Activated CD4-positive, alpha-beta T cell treated with anti-CD3 and anti-CD28 coated beads for 36 hours (primary cell): ENCODE measurements around the gene SLC22A12. TPM values are rescaled to one million over a fixed set of nuclear protein-coding genes. Genes with fewer than 3 reads are reported as not detected.
"Not testable (repeated sequence)": the region's sequence is repeated elsewhere in the genome, so short reads cannot be mapped to it uniquely, and the experiment has no call there.

Experiments
- ATAC-seq: fragments of 200-7000 bp; cut with Tn5 transposase; one replicate; pipeline ENCODE4 v1.10.0; 2021; ENCODE audit warnings: mild to moderate bottlenecking, moderate library complexity
- CTCF ChIA-PET: fragments of 350-600 bp; sonication (Branson Sonifier 250); formaldehyde crosslinking; loops from one replicate; lab custom pipeline; 2021; ENCODE audit warnings: antibody characterized with exemption; lab: Charles Lee
- POLR2A ChIA-PET: fragments of 350-600 bp; sonication (Branson Sonifier 250); formaldehyde crosslinking; loops from one replicate; lab custom pipeline; 2021; ENCODE audit warnings: antibody characterized with exemption, inconsistent platforms; lab: Charles Lee
- DNase-seq: peaks from one replicate; pipeline ENCODE4 v3.0.0-alpha.2; 2020
- H3K27ac Mint-ChIP-seq: one replicate; pipeline ENCODE4 v1.8.0; 2021; ENCODE audit warnings: mixed read lengths
- H3K27me3 Mint-ChIP-seq: one replicate; pipeline ENCODE4 v1.8.0; 2021; ENCODE audit warnings: mixed read lengths
- H3K36me3 Mint-ChIP-seq: one replicate; pipeline ENCODE4 v1.8.0; 2021; ENCODE audit warnings: low read depth, mixed read lengths
- H3K4me1 Mint-ChIP-seq: one replicate; pipeline ENCODE4 v1.8.0; 2021; ENCODE audit warnings: mixed read lengths
- H3K4me3 Mint-ChIP-seq: one replicate; pipeline ENCODE4 v1.8.0; 2021; ENCODE audit warnings: mild to moderate bottlenecking, moderate library complexity, mixed read lengths
- H3K9me3 Mint-ChIP-seq: one replicate; pipeline ENCODE4 v1.8.0; 2021; ENCODE audit warnings: low read depth, mixed read lengths
- intact Hi-C, 2 experiments: fragments of 100-400 bp; cut with DNase I in 1 of 2; cut with micrococcal nuclease in 1 of 2; formaldehyde crosslinking; loops; one replicate each; pipeline versions ENCODE4 v1.14.2 to v1.15.1; 2022 to 2024; cut with DNase I, micrococcal nuclease
- total RNA-seq, 2 experiments: library from RNA; stranded (reverse); gene quantifications; one replicate each; pipeline ENCODE4 v1.2.3, GENCODE V29; 2021

Gene SLC22A12
- total RNA-seq, 2 experiments from 2014 or later, result not detected

DNA sequence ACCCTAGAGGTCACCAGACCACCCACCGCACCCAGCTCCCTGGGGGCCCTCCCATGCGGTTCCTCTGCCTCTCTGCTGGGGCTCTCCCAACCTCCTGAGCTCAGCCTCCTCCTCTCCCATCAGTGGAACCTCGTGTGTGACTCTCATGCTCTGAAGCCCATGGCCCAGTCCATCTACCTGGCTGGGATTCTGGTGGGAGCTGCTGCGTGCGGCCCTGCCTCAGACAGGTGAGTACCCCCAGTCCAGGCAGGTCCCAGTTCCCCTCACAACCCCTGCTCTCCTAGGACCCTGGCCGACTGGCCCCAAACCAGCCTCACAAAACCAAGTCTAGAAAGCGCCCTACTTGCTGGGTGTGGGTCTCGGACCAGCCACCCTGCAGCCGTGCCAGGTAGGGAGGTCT lies 1.6 kb downstream of the SLC22A12 start:
- ChIA-PET CTCF (no interaction called here), POLR2A (no interaction called here)
- H3K4me1 Mint-ChIP-seq, result no peaks in the 10 kb centered on the region
- no peak overlapping the region for H3K27ac Mint-ChIP-seq
- DNase-seq (no peak), ATAC-seq (no peak)
- H3K4me3 Mint-ChIP-seq, result no peak overlapping the region
- H3K9me3 Mint-ChIP-seq, result peaks cover 10% of the 10 kb centered on the region
- H3K36me3 Mint-ChIP-seq, result no peaks in the 10 kb centered on the region
- intact Hi-C loops, result no loop called here
- H3K27me3 Mint-ChIP-seq, result peaks cover 9% of the 10 kb centered on the region

DNA sequence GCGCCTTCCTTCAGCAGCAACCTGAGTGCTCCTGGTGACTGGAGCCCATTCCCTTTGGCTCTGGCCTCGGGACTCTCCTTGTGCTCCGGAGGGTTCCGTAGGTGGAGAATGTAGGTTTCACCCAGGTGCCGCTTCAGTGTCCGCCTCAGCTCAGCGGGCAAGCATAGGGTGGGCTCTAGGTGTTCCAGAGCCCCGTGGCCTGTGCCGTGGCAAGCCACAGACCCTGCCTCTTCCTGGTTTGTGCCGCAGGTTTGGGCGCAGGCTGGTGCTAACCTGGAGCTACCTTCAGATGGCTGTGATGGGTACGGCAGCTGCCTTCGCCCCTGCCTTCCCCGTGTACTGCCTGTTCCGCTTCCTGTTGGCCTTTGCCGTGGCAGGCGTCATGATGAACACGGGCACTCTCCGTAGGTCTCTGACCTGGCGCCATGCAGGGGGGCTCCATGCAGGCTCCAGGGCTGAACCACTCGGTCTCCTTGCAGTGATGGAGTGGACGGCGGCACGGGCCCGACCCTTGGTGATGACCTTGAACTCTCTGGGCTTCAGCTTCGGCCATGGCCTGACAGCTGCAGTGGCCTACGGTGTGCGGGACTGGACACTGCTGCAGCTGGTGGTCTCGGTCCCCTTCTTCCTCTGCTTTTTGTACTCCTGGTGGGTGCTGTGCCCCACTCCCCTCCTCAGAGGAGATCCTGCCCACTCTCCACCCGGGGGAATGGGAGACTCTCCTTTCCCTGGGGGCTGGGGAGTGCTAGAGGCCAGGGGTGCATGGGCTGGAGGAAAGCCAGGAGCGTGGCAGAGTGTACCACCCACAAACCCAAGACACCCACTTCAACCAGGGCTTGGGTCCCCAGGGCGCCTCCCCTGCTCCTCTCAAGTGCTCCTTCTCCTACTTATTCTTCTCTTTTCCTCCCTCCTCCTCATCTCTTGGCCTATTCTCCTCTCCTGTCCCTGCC lies 2.4 kb downstream of the SLC22A12 start:
- DNase-seq (no peak), ATAC-seq (no peak)
- no peaks in the 10 kb centered on the region for H3K4me1 Mint-ChIP-seq
- no peak overlapping the region for H3K27ac Mint-ChIP-seq
- CTCF ChIA-PET, result no interaction called here
- H3K27me3 Mint-ChIP-seq, result peaks cover 2% of the 10 kb centered on the region
- H3K9me3 Mint-ChIP-seq, result peaks cover 3% of the 10 kb centered on the region
- no peak overlapping the region for H3K4me3 Mint-ChIP-seq
- H3K36me3 Mint-ChIP-seq, result no peaks in the 10 kb centered on the region
- POLR2A ChIA-PET, result no interaction called here
- intact Hi-C loops, result no loop called here

DNA sequence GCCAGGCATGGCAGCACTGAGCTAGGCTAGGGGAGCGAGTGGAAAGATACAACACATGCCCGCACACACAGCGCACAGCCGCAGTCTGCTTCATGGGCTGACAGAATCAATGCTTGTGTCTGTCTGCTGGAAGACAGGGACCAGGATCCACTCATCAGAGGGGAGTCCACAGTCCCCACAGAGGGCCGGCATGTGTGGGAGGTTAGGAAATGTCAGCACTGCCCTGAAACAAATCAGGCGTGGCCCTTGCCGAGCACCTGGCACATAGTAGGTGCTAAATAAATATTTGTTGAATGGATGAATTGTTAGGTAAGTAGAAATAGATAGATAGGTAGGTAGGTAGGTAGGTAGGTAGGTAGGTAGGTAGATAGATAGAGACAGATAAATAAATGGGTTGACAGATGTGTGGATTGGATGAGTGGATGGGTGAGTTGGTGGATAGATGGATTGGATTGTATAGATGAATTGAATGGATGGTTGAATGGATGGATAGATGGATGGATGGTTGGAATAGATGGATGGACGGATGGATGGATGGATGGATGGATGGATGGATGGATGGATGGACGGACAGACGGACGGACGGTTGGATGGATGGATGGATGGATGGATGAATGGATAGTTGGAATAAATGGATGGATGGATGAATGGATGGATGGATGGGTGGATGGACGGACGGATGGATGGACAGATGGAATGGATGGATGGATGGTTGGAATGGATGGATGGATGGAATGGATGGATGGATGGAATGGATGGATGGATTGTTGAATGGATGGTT lies 3.3 kb downstream of the SLC22A12 start:
- POLR2A ChIA-PET, result no interaction called here
- no peak overlapping the region for H3K27ac Mint-ChIP-seq
- H3K9me3 Mint-ChIP-seq, result no peaks in the 10 kb centered on the region
- intact Hi-C loops, result no loop called here
- ATAC-seq (no peak), DNase-seq (no peak)
- H3K27me3 Mint-ChIP-seq, result peaks cover 2% of the 10 kb centered on the region
- no peak overlapping the region for H3K4me3 Mint-ChIP-seq
- CTCF ChIA-PET, result no interaction called here
- no peaks in the 10 kb centered on the region for H3K4me1 Mint-ChIP-seq
- no peaks in the 10 kb centered on the region for H3K36me3 Mint-ChIP-seq

DNA sequence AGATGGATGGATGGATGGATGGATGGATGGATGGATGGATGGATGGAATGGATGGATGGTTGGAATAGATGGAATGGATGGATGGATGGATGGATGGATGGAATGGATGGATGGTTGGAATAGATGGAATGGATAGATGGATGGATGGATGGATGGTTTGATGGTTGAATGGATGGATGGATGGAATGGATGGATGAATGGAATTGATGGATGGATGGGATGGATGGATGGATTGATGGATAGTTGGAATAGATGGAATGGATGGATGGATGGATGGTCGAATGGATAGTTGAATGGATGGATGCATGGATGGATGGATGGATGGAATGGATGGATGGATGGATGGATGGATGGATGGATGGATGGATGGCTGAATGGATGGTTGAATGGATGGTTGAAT lies 4.9 kb downstream of the SLC22A12 start:
- H3K27ac Mint-ChIP-seq, intact Hi-C loops, DNase-seq, H3K9me3 Mint-ChIP-seq, H3K27me3 Mint-ChIP-seq, CTCF ChIA-PET, H3K4me3 Mint-ChIP-seq, H3K4me1 Mint-ChIP-seq, ATAC-seq, H3K36me3 Mint-ChIP-seq, POLR2A ChIA-PET: not testable (repeated sequence)

DNA sequence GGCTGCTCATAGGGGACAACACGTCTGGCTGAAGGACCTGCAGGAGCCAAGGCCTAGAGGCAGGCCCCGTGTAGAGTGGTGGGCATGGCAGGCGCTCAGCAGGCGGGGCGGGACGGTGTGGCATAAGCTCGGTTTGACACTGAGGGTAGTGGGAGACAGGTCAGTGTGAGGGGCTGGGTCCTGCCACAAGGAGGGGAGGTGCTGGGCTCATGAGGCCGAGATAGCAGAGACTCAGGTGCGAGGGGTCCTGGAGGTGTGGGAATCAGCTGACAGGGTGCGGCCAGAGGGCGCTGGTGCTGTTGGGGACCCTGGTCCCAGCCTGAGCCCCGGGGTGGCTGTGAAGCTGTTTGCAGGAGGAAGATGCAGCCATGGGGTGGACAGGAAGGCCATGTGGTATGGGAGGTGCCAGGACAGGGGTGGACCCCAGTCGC lies 6.7 kb downstream of the SLC22A12 start:
- DNase-seq (no peak), ATAC-seq (no peak)
- Mint-ChIP-seq H3K27me3 (no peaks in the 10 kb centered on the region), H3K36me3 (no peaks in the 10 kb centered on the region), H3K4me3 (no peak overlapping the region), H3K4me1 (no peaks in the 10 kb centered on the region), H3K27ac (no peak overlapping the region), H3K9me3 (no peaks in the 10 kb centered on the region)
- CTCF ChIA-PET, result no interaction called here
- POLR2A ChIA-PET, result no interaction called here
- intact Hi-C loops, result no loop called here

DNA sequence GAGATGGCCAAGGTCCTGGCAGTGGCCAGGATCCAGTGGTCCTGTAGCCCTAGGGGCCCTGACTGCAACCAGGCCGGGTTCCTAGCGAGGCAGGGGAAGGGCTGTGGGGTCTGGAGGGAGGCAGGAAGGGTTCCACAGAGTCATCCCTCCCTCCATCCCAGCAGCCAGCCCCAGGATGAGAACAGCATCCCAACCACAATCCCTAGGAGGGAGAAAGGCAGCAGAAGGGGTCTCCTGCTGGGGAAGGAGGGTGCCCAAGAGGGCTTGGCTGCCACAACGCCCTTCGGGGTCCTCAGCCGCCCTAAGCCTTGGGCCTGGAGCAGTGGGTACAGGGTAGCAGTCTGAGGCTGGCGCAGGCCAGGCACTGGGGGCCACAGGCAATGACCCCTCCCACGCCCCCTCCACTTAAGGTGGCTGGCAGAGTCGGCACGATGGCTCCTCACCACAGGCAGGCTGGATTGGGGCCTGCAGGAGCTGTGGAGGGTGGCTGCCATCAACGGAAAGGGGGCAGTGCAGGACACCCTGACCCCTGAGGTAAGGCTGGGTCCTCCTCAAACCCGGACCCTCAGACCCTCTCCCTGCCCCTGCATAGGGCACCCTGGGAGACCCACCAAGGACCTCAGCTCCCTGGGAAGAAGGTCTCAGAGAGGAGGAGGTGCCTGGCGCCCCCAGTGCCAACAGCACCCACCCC lies 7.2 kb downstream of the SLC22A12 start:
- ATAC-seq (no peak), DNase-seq (no peak)
- H3K27me3 Mint-ChIP-seq, result no peaks in the 10 kb centered on the region
- no peaks in the 10 kb centered on the region for H3K9me3 Mint-ChIP-seq
- H3K4me1 Mint-ChIP-seq, result no peaks in the 10 kb centered on the region
- CTCF ChIA-PET, result interaction anchor here (0.6 kb wide), 1 partner anchor 59 kb away, joined by 4 read pairs; no protein-coding TSS in a partner anchor
- intact Hi-C loops, result no loop called here
- H3K4me3 Mint-ChIP-seq, result no peak overlapping the region
- POLR2A ChIA-PET, result no interaction called here
- H3K27ac Mint-ChIP-seq, result no peak overlapping the region
- H3K36me3 Mint-ChIP-seq, result no peaks in the 10 kb centered on the region

DNA sequence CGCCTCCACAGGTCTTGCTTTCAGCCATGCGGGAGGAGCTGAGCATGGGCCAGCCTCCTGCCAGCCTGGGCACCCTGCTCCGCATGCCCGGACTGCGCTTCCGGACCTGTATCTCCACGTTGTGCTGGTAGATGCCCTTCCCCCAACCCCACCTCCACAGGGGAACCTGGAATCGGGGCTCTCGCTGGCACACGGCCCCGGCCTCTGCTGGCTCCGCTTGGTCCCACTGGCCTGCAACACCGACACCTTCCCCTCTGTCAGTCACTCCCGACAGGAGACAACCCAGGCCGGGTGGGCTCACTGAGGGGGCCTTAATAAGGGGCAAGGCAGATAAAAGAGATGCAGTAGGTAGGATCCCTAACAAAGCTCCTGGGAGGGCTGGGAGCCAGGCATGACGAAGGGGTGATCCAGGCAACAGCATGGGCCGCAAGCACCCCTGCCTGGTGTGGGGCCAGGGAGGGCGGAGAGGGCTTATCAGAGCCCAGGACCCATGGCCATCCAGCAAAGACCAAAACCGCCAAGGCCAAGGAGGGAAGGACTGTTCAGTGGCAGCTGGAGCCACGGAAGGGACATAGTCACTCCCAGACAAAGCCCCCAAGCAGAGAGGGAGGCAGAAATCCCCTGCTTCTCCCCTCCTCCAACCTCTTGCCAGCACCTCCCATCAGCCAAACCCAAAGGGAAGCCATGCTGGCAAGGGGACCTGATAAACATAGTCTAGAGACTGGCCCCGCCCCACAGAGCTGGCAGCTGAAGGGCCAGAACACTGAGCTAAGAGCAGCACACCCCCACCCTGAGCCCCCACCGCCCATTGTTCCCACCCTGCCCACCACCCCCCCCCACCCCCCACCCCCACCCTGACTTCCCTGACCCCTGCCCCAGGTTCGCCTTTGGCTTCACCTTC lies 8.0 kb downstream of the SLC22A12 start:
- intact Hi-C loops, result no loop called here
- no peak for DNase-seq
- no peak for ATAC-seq
- CTCF ChIA-PET, result interaction anchor here (0.6 kb wide), 1 partner anchor 58 kb away, joined by 4 read pairs; no protein-coding TSS in a partner anchor
- Mint-ChIP-seq H3K4me1 (no peaks in the 10 kb centered on the region), H3K27me3 (no peaks in the 10 kb centered on the region), H3K27ac (no peak overlapping the region), H3K36me3 (no peaks in the 10 kb centered on the region), H3K4me3 (no peak overlapping the region), H3K9me3 (no peaks in the 10 kb centered on the region)
- POLR2A ChIA-PET, result no interaction called here

DNA sequence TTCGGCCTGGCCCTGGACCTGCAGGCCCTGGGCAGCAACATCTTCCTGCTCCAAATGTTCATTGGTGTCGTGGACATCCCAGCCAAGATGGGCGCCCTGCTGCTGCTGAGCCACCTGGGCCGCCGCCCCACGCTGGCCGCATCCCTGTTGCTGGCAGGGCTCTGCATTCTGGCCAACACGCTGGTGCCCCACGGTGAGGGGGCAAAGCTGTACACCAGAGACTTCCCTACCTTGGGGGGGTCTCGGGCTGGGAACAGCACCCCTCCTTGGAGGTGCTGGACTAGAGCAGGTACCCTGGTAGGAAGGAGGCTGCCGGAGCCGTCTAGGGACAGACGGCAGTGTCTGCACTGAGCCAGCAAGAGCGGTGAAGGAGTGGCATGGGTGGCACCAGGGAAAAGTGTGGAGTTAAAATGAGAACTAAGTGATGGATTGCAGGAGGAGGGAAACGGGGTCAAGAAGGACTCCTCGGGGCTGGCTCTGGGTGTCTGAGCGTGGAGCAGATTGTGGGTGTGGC lies 8.7 kb downstream of the SLC22A12 start:
- H3K4me3 Mint-ChIP-seq, result no peak overlapping the region
- no peaks in the 10 kb centered on the region for H3K36me3 Mint-ChIP-seq
- no peaks in the 10 kb centered on the region for H3K9me3 Mint-ChIP-seq
- ChIA-PET POLR2A (no interaction called here), CTCF (no interaction called here)
- DNase-seq (no peak), ATAC-seq (no peak)
- no peaks in the 10 kb centered on the region for H3K4me1 Mint-ChIP-seq
- H3K27me3 Mint-ChIP-seq, result no peaks in the 10 kb centered on the region
- no peak overlapping the region for H3K27ac Mint-ChIP-seq
- intact Hi-C loops, result no loop called here

DNA sequence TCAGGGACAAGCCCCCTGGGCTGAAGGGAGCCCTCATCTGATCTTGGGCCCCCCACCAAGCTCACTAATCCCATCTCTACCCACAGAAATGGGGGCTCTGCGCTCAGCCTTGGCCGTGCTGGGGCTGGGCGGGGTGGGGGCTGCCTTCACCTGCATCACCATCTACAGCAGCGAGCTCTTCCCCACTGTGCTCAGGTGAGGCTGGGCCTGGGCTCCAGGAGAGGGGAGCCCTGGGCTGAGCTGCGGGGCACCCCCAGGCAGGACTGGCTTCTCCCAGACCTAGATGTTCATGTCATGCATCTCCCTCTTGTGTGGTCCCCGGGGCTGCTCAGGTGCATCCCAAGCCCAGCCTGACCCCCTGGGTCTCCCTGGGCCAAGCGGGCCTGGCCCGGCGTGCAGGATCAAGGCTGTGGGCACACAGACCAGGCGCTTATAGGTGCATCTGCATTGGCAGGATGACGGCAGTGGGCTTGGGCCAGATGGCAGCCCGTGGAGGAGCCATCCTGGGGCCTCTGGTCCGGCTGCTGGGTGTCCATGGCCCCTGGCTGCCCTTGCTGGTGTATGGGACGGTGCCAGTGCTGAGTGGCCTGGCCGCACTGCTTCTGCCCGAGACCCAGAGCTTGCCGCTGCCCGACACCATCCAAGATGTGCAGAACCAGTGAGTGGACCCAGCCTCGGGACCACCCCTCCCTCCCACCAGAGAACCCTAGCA lies 9.4 kb downstream of the SLC22A12 start:
- POLR2A ChIA-PET, result no interaction called here
- CTCF ChIA-PET, result no interaction called here
- no peaks in the 10 kb centered on the region for H3K27me3 Mint-ChIP-seq
- no peaks in the 10 kb centered on the region for H3K9me3 Mint-ChIP-seq
- H3K36me3 Mint-ChIP-seq, result no peaks in the 10 kb centered on the region
- H3K4me3 Mint-ChIP-seq, result no peak overlapping the region
- H3K4me1 Mint-ChIP-seq, result no peaks in the 10 kb centered on the region
- no peak overlapping the region for H3K27ac Mint-ChIP-seq
- ATAC-seq (no peak), DNase-seq (no peak)
- intact Hi-C loops, result no loop called here

DNA sequence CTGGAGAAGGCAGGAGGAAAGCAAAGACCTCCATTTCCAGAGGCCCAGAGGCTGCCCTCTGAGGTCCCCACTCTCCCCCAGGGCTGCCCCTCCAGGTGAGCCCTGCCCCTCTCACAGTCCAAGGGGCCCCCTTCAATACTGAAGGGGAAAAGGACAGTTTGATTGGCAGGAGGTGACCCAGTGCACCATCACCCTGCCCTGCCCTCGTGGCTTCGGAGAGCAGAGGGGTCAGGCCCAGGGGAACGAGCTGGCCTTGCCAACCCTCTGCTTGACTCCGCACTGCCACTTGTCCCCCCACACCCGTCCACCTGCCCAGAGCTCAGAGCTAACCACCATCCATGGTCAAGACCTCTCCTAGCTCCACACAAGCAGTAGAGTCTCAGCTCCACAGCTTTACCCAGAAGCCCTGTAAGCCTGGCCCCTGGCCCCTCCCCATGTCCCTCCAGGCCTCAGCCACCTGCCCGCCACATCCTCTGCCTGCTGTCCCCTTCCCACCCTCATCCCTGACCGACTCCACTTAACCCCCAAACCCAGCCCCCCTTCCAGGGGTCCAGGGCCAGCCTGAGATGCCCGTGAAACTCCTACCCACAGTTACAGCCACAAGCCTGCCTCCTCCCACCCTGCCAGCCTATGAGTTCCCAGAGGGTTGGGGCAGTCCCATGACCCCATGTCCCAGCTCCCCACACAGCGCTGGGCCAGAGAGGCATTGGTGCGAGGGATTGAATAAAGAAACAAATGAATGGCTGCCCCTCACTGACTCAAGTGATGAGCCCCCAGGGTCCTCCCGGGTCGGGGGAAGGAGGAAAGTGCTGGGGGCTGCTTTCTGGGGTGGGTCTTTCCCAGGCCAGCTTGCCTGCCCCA lies 10.8 kb downstream of the SLC22A12 start:
- no peak overlapping the region for H3K27ac Mint-ChIP-seq

More for the DNA sequence above, 10.8 kb downstream of the SLC22A12 start:
- ChIA-PET POLR2A (no interaction called here), CTCF (no interaction called here)
- Mint-ChIP-seq H3K4me3 (no peak overlapping the region), H3K4me1 (no peaks in the 10 kb centered on the region), H3K9me3 (no peaks in the 10 kb centered on the region), H3K36me3 (no peaks in the 10 kb centered on the region), H3K27me3 (no peaks in the 10 kb centered on the region)
- intact Hi-C loops, result no loop called here
- DNase-seq, result no peak
- no peak for ATAC-seq
